ENCODE measurements around the gene CERK. TPM values are rescaled to one million over a fixed set of nuclear protein-coding genes. Genes with fewer than 3 reads are reported as not detected.

The CERK gene
- total and polyA plus RNA-seq, 2 of the 13 experiments (the other 11 are each of a cell fraction or from before 2014, with no cell fraction given): 40.3 to 41.9 TPM

DNA sequence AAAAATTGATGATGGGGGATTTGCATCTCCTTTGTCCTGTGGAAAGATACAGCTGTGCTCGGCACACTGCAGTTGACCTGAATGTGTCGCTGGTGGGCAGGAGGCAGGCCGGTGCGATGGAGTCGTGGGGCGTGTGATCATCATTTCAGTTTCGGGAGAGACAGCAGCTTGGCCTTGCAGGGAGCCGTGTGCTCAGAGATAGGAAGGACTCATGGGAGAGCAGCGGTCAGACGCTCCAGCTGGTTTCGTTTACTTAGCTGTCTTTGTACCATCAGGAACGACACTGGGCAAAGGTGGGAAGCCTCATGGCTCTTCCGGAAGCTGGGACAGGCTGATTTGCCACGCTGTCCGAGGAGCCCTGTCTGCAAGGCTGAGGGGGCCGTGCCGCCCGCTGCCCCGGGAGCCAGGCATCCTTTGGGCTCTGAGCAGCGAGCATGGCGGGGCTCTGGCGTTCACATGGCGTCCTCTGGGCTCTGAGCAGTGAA lies 85.2 kb downstream of the CERK start (continued):
- TF ChIP-seq, protein P1, sequence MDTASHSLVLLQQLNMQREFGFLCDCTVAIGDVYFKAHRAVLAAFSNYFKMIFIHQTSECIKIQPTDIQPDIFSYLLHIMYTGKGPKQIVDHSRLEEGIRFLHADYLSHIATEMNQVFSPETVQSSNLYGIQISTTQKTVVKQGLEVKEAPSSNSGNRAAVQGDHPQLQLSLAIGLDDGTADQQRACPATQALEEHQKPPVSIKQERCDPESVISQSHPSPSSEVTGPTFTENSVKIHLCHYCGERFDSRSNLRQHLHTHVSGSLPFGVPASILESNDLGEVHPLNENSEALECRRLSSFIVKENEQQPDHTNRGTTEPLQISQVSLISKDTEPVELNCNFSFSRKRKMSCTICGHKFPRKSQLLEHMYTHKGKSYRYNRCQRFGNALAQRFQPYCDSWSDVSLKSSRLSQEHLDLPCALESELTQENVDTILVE (CRISPR knock-in tag; IDR thresholded peaks at IDR 0.05): no peak
- TF ChIP-seq, protein P2, sequence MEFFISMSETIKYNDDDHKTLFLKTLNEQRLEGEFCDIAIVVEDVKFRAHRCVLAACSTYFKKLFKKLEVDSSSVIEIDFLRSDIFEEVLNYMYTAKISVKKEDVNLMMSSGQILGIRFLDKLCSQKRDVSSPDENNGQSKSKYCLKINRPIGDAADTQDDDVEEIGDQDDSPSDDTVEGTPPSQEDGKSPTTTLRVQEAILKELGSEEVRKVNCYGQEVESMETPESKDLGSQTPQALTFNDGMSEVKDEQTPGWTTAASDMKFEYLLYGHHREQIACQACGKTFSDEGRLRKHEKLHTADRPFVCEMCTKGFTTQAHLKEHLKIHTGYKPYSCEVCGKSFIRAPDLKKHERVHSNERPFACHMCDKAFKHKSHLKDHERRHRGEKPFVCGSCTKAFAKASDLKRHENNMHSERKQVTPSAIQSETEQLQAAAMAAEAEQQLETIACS (CRISPR knock-in tag; IDR thresholded peaks at IDR 0.05): no peak
- TF ChIP-seq SOX5 (CRISPR knock-in tag; IDR thresholded peaks at IDR 0.05; ENCODE audit: borderline replicate concordance) (0 out of 2 replicates have a peak, but pooled peaks have one; percentile 22), ZFY (CRISPR knock-in tag; IDR thresholded peaks at IDR 0.05) (0 out of 2 replicates have a peak, but pooled peaks have one; percentile 38), ZNF598 (CRISPR knock-in tag; IDR thresholded peaks at IDR 0.05; ENCODE audit: borderline replicate concordance) (peak; percentile 57; the same call in 1 of the 2 replicates), YEATS4 (CRISPR knock-in tag; IDR thresholded peaks at IDR 0.05; ENCODE audit: borderline replicate concordance) (no peak), ZNF317 (CRISPR knock-in tag; IDR thresholded peaks at IDR 0.05) (no peak), ZNF232 (CRISPR knock-in tag; IDR thresholded peaks at IDR 0.05; ENCODE audit: borderline replicate concordance) (no peak), ZSCAN25 (CRISPR knock-in tag; IDR thresholded peaks at IDR 0.05) (no peak), ZNF614 (CRISPR knock-in tag; IDR thresholded peaks at IDR 0.05; ENCODE audit: borderline replicate concordance) (0 out of 2 replicates have a peak, but pooled peaks have one; percentile 13), MED1 (CRISPR knock-in tag; IDR thresholded peaks at IDR 0.05) (no peak), CBFB (CRISPR knock-in tag; IDR thresholded peaks at IDR 0.05) (no peak), STAT5B (CRISPR knock-in tag; IDR thresholded peaks at IDR 0.05) (no peak), ARNT (IDR thresholded peaks at IDR 0.05) (no peak), GATAD1 (CRISPR knock-in tag; IDR thresholded peaks at IDR 0.05) (no peak), ZNF562 (CRISPR knock-in tag; IDR thresholded peaks at IDR 0.05; ENCODE audit: borderline replicate concordance) (no peak), EHMT2 (IDR thresholded peaks at IDR 0.05; ENCODE audit: borderline replicate concordance, low read depth, low read length) (no peak), NRL (CRISPR knock-in tag; IDR thresholded peaks at IDR 0.05; ENCODE audit: borderline replicate concordance) (no peak; the same call in 1 of the 2 replicates), BRD4 (CRISPR knock-in tag; IDR thresholded peaks at IDR 0.05) (no peak), MYNN (CRISPR knock-in tag; IDR thresholded peaks at IDR 0.05; ENCODE audit: low read depth) (0 out of 2 replicates have a peak, but pooled peaks have one; percentile 24)
- TF ChIP-seq, protein P3, sequence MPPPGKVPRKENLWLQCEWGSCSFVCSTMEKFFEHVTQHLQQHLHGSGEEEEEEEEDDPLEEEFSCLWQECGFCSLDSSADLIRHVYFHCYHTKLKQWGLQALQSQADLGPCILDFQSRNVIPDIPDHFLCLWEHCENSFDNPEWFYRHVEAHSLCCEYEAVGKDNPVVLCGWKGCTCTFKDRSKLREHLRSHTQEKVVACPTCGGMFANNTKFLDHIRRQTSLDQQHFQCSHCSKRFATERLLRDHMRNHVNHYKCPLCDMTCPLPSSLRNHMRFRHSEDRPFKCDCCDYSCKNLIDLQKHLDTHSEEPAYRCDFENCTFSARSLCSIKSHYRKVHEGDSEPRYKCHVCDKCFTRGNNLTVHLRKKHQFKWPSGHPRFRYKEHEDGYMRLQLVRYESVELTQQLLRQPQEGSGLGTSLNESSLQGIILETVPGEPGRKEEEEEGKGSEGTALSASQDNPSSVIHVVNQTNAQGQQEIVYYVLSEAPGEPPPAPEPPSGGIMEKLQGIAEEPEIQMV (CRISPR knock-in tag; IDR thresholded peaks at IDR 0.05; ENCODE audit: low read depth): no peak
- TF ChIP-seq, protein P4, sequence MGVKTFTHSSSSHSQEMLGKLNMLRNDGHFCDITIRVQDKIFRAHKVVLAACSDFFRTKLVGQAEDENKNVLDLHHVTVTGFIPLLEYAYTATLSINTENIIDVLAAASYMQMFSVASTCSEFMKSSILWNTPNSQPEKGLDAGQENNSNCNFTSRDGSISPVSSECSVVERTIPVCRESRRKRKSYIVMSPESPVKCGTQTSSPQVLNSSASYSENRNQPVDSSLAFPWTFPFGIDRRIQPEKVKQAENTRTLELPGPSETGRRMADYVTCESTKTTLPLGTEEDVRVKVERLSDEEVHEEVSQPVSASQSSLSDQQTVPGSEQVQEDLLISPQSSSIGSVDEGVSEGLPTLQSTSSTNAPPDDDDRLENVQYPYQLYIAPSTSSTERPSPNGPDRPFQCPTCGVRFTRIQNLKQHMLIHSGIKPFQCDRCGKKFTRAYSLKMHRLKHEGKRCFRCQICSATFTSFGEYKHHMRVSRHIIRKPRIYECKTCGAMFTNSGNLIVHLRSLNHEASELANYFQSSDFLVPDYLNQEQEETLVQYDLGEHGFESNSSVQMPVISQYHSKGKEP (CRISPR knock-in tag; IDR thresholded peaks at IDR 0.05): no peak
- TF ChIP-seq, protein P5, sequence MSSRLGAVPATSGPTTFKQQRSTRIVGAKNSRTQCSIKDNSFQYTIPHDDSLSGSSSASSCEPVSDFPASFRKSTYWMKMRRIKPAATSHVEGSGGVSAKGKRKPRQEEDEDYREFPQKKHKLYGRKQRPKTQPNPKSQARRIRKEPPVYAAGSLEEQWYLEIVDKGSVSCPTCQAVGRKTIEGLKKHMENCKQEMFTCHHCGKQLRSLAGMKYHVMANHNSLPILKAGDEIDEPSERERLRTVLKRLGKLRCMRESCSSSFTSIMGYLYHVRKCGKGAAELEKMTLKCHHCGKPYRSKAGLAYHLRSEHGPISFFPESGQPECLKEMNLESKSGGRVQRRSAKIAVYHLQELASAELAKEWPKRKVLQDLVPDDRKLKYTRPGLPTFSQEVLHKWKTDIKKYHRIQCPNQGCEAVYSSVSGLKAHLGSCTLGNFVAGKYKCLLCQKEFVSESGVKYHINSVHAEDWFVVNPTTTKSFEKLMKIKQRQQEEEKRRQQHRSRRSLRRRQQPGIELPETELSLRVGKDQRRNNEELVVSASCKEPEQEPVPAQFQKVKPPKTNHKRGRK (CRISPR knock-in tag; IDR thresholded peaks at IDR 0.05): no peak
- TF ChIP-seq, protein P6, sequence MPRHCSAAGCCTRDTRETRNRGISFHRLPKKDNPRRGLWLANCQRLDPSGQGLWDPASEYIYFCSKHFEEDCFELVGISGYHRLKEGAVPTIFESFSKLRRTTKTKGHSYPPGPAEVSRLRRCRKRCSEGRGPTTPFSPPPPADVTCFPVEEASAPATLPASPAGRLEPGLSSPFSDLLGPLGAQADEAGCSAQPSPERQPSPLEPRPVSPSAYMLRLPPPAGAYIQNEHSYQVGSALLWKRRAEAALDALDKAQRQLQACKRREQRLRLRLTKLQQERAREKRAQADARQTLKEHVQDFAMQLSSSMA (CRISPR knock-in tag; IDR thresholded peaks at IDR 0.05): no peak

All from HepG2 (cell line).